ENCODE measurements around the gene RUSC1. TPM values are rescaled to one million over a fixed set of nuclear protein-coding genes. Genes with fewer than 3 reads are reported as not detected.
A peak's percentile ranks its signal among the peaks of the same experiment; 100 is the strongest.

RUSC1 gene
- total RNA-seq, 1 experiment from 2014 or later, result 66.9 TPM

- Histone ChIP-seq H3K27me3 (ENCODE audit: insufficient read depth, low read length) (no peaks in the 10 kb centered on the region), H3K4me1 (ENCODE audit: insufficient read depth, low read length) (no peaks in the 10 kb centered on the region), H3K14ac (ENCODE audit: insufficient read depth, low read length) (no peak overlapping the region), H3K27ac (ENCODE audit: insufficient read length, low read depth, low read length) (no peak overlapping the region), H4K20me1 (ENCODE audit: control insufficient read depth, insufficient read depth, insufficient read length) (no peaks in the 10 kb centered on the region), H2BK15ac (ENCODE audit: low read depth, low read length) (no peak overlapping the region), H4K8ac (replicated peaks; ENCODE audit: insufficient read length, low read depth, low read length) (no peak overlapping the region), H3K23me2 (ENCODE audit: insufficient read length, low read depth, low read length, poor library complexity, severe bottlenecking) (peaks cover 3% of the 10 kb centered on the region), H3K23ac (ENCODE audit: insufficient read length, low read depth, low read length) (no peak overlapping the region), H4K91ac (ENCODE audit: insufficient read length, low read depth, low read length) (no peak overlapping the region), H2BK12ac (ENCODE audit: insufficient read length, low read depth, low read length) (no peak overlapping the region), H2BK20ac (ENCODE audit: low read depth, low read length, poor library complexity, severe bottlenecking) (no peak overlapping the region), H3K56ac (ENCODE audit: insufficient read length, low read depth, low read length) (no peak overlapping the region), H2BK5ac (ENCODE audit: insufficient read length, low read length) (no peak overlapping the region), H3T11ph (ENCODE audit: low read length) (no peak overlapping the region), H4K5ac (ENCODE audit: insufficient read length, low read depth, low read length) (no peak overlapping the region), H3K4ac (ENCODE audit: low read depth, low read length) (no peak overlapping the region), H2AK5ac (ENCODE audit: insufficient read length, low read length) (no peak overlapping the region), H3K79me2 (ENCODE audit: insufficient read depth, low read length) (no peaks in the 10 kb centered on the region), H2AFZ (ENCODE audit: low read length) (no peak overlapping the region), H3K4me2 (ENCODE audit: insufficient read depth, insufficient read length, low read length) (no peak overlapping the region), H2BK120ac (ENCODE audit: low read depth, low read length, poor library complexity, severe bottlenecking) (no peak overlapping the region), H3K9ac (ENCODE audit: extremely low read depth, insufficient read length, low read length) (no peak overlapping the region), H3K18ac (ENCODE audit: insufficient read length, low read depth, low read length) (no peak overlapping the region), H3K9me3 (ENCODE audit: control insufficient read depth, low read depth, low read length) (no peaks in the 10 kb centered on the region), H3K79me1 (ENCODE audit: insufficient read depth, low read depth, low read length, poor library complexity, severe bottlenecking) (no peaks in the 10 kb centered on the region)
- Mint-ChIP-seq H3K4me3 (no peak overlapping the region), H3K27me3 (ENCODE audit: low read depth) (no peaks in the 10 kb centered on the region), H3K27ac (peak overlapping the region in 2 of 3 experiments; percentile 2 to 21; a peak in 3 of 7 replicates), H3K4me1 (peaks cover 0 to 3% of the 10 kb centered on the region in 2 experiments; a peak in 1 of 4 replicates), H3K9me3 (no peaks in the 10 kb centered on the region), H3K36me3 (ENCODE audit: insufficient read depth in 1 of 3, low read depth in 3 of 3) (peaks cover 4 to 12% (median 4%) of the 10 kb centered on the region in 3 experiments; a peak in 4 of 7 replicates)
- no peak for TF ChIP-seq CTCF (conservative IDR thresholded peaks at IDR 0.05)
- no peak for DNase-seq
- WGBS (ENCODE audit: extremely low coverage, insufficient read length, low lambda C conversion rate), result no CpG with 5 or more reads among the region's 14 CpGs
Measured at GRCh38 chr1:155285063-155285462, 35.6 kb upstream of the RUSC1 start.
